Measurements from ENCODE around the gene ZNF311.

ZNF311 gene

DNA sequence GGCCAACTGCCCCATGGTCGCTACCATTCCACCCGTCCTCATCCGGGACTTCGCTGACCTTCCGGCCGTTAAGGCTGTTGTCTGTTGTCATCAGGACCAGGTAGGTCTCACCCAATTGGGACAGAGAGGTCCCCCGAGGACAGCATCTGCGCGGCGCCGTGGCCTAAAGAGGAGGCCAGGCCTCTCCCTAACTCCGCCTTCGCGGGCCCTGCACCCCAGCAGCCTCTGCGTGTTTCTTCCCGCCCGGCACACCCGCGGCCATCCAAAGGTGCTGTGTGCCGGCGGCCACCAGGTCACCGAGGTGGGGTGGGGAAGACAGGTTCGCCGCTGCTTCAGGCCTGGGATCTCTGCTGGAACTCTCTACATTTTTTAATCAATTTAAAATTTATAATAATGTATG lies 30.8 kb upstream of the ZNF311 start:
- TF ChIP-seq ARNTL (CRISPR knock-in tag; IDR thresholded peaks at IDR 0.05; ENCODE audit: borderline replicate concordance, low read depth) = no peak
- no peak for TF ChIP-seq TOX (CRISPR knock-in tag; IDR thresholded peaks at IDR 0.05; ENCODE audit: borderline replicate concordance)
- TF ChIP-seq SNAI2 (CRISPR knock-in tag; IDR thresholded peaks at IDR 0.05) = no peak
- TF ChIP-seq, protein P1, sequence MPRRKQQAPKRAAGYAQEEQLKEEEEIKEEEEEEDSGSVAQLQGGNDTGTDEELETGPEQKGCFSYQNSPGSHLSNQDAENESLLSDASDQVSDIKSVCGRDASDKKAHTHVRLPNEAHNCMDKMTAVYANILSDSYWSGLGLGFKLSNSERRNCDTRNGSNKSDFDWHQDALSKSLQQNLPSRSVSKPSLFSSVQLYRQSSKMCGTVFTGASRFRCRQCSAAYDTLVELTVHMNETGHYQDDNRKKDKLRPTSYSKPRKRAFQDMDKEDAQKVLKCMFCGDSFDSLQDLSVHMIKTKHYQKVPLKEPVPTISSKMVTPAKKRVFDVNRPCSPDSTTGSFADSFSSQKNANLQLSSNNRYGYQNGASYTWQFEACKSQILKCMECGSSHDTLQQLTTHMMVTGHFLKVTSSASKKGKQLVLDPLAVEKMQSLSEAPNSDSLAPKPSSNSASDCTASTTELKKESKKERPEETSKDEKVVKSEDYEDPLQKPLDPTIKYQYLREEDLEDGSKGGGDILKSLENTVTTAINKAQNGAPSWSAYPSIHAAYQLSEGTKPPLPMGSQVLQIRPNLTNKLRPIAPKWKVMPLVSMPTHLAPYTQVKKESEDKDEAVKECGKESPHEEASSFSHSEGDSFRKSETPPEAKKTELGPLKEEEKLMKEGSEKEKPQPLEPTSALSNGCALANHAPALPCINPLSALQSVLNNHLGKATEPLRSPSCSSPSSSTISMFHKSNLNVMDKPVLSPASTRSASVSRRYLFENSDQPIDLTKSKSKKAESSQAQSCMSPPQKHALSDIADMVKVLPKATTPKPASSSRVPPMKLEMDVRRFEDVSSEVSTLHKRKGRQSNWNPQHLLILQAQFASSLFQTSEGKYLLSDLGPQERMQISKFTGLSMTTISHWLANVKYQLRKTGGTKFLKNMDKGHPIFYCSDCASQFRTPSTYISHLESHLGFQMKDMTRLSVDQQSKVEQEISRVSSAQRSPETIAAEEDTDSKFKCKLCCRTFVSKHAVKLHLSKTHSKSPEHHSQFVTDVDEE (CRISPR knock-in tag; IDR thresholded peaks at IDR 0.05) = no peak
- no peak for TF ChIP-seq ISL1 (CRISPR knock-in tag; IDR thresholded peaks at IDR 0.05)

DNA sequence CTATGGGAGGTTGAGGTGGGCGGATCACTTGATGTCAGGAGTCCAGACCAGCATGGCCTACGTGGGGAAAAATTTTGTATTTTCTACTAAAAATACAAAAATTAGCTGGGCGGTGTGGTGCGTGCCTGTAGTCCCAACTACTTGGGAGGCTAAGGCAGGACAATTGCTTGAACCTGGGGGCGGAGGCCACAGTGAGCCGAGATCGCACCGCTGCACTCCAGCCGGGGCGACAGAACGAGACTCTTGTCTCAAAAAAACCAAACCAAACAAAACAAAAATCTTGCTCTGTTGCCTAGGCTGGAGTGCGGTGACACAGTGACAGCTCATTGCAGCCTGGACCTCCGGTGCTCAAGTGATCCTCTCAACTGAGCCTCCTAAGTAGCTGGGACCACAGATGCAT lies 23.7 kb upstream of the ZNF311 start:
- no peak for ATAC-seq
- no peak for TF ChIP-seq RARB (CRISPR knock-in tag; IDR thresholded peaks at IDR 0.05)
- TF ChIP-seq ISL1 (CRISPR knock-in tag; IDR thresholded peaks at IDR 0.05) = no peak
- TF ChIP-seq OSR1 (CRISPR knock-in tag; IDR thresholded peaks at IDR 0.05) = no peak
- TF ChIP-seq, protein P2, sequence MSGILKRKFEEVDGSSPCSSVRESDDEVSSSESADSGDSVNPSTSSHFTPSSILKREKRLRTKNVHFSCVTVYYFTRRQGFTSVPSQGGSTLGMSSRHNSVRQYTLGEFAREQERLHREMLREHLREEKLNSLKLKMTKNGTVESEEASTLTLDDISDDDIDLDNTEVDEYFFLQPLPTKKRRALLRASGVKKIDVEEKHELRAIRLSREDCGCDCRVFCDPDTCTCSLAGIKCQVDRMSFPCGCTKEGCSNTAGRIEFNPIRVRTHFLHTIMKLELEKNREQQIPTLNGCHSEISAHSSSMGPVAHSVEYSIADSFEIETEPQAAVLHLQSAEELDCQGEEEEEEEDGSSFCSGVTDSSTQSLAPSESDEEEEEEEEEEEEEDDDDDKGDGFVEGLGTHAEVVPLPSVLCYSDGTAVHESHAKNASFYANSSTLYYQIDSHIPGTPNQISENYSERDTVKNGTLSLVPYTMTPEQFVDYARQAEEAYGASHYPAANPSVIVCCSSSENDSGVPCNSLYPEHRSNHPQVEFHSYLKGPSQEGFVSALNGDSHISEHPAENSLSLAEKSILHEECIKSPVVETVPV (CRISPR knock-in tag; IDR thresholded peaks at IDR 0.05) = no peak
- TF ChIP-seq SNAI2 (CRISPR knock-in tag; IDR thresholded peaks at IDR 0.05) = no peak
- no peak for TF ChIP-seq BACH2 (CRISPR knock-in tag; IDR thresholded peaks at IDR 0.05; ENCODE audit: borderline replicate concordance)
- TF ChIP-seq, protein P3, sequence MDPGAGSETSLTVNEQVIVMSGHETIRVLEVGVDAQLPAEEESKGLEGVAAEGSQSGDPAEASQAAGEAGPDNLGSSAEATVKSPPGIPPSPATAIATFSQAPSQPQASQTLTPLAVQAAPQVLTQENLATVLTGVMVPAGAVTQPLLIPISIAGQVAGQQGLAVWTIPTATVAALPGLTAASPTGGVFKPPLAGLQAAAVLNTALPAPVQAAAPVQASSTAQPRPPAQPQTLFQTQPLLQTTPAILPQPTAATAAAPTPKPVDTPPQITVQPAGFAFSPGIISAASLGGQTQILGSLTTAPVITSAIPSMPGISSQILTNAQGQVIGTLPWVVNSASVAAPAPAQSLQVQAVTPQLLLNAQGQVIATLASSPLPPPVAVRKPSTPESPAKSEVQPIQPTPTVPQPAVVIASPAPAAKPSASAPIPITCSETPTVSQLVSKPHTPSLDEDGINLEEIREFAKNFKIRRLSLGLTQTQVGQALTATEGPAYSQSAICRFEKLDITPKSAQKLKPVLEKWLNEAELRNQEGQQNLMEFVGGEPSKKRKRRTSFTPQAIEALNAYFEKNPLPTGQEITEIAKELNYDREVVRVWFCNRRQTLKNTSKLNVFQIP (CRISPR knock-in tag; IDR thresholded peaks at IDR 0.05; ENCODE audit: borderline replicate concordance, low read depth) = no peak

More for the DNA sequence above, 30.8 kb upstream of the ZNF311 start:
- ATAC-seq = no peak

DNA sequence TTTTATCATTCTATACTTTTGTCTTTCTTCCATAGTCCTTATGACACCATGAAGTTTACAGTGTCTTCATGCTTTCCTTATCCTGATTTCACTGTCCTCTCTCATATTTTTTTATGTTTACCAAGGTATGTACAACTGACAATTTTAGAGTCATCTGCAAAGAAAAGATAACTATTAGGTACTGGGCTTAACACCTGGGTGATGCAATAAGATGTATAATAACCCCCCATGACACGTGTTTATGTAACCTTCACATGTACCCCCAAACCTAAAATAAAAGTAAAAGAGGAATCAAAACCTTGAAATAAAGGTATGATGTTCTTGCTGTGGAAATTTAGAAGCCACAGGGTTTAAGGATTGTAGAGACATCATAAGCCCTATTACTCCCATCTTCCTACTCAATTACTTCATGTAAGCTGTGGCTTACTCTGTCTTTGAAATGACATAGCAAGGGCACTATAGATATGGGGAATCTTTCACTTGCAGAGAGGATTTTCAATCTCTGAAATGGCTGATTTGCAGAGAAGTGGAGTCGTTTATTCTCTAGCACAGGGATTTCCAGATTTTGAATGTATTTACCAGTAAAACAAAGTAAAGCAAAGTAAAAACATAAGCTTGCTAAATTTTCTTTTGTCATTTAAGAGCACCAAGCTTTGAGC lies 20.9 kb upstream of the ZNF311 start:
- no peak for ATAC-seq
- TF ChIP-seq, protein P4, sequence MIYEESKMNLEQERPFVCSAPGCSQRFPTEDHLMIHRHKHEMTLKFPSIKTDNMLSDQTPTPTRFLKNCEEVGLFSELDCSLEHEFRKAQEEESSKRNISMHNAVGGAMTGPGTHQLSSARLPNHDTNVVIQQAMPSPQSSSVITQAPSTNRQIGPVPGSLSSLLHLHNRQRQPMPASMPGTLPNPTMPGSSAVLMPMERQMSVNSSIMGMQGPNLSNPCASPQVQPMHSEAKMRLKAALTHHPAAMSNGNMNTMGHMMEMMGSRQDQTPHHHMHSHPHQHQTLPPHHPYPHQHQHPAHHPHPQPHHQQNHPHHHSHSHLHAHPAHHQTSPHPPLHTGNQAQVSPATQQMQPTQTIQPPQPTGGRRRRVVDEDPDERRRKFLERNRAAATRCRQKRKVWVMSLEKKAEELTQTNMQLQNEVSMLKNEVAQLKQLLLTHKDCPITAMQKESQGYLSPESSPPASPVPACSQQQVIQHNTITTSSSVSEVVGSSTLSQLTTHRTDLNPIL (CRISPR knock-in tag; IDR thresholded peaks at IDR 0.05; ENCODE audit: low read depth) = no peak
- TF ChIP-seq, protein P1 (CRISPR knock-in tag; IDR thresholded peaks at IDR 0.05) = no peak
- TF ChIP-seq ISL1 (CRISPR knock-in tag; IDR thresholded peaks at IDR 0.05) (no peak), TOX (CRISPR knock-in tag; IDR thresholded peaks at IDR 0.05; ENCODE audit: borderline replicate concordance) (no peak), ZNF8 (CRISPR knock-in tag; IDR thresholded peaks at IDR 0.05) (no peak), ZFP3 (CRISPR knock-in tag; IDR thresholded peaks at IDR 0.05) (no peak), ZNF70 (CRISPR knock-in tag; IDR thresholded peaks at IDR 0.05) (no peak), ESRRG (CRISPR knock-in tag; IDR thresholded peaks at IDR 0.05) (no peak), ARNTL (CRISPR knock-in tag; IDR thresholded peaks at IDR 0.05; ENCODE audit: borderline replicate concordance, low read depth) (no peak), OSR1 (CRISPR knock-in tag; IDR thresholded peaks at IDR 0.05) (no peak), RARB (CRISPR knock-in tag; IDR thresholded peaks at IDR 0.05) (no peak), GLIS3 (CRISPR knock-in tag; IDR thresholded peaks at IDR 0.05) (no peak), ZFP30 (CRISPR knock-in tag; IDR thresholded peaks at IDR 0.05) (no peak), CSDC2 (CRISPR knock-in tag; IDR thresholded peaks at IDR 0.05) (no peak)
- TF ChIP-seq, protein P2 (CRISPR knock-in tag; IDR thresholded peaks at IDR 0.05) = no peak

Measured in SK-N-SH treated with all-trans-retinoic acid at 6 μM for 48 hours (cell line).